Ovary (tissue), 3 donors: ENCODE measurements around the gene TPO.

Source experiments
- CTCF ChIP-seq, 3 donors: fragments of 450-650 bp in 2 of 3; fragments of 200-600 bp in 1 of 3; IDR thresholded peaks; one replicate each; pipeline versions ENCODE4 v1.5.1 to v1.8.0; 2016 to 2022; ENCODE audit warnings: antibody characterized with exemption in 3 of 3, mild to moderate bottlenecking in 1 of 3
- EP300 ChIP-seq: sonication (generic); formaldehyde crosslinking; IDR thresholded peaks from one replicate; pipeline ENCODE4 v1.6.1; 2017; ENCODE audit warnings: antibody characterized with exemption
- POLR2A ChIP-seq: fragments of 450-650 bp; IDR thresholded peaks from one replicate; pipeline ENCODE4 v1.6.1; 2017; ENCODE audit warnings: antibody characterized with exemption, mild to moderate bottlenecking, moderate library complexity
- donor health status: DM: no; HTN: no; CAD: no.

GRCh38 chr2:1572638-1573037, 159.4 kb downstream of the TPO start:
- TF ChIP-seq CTCF (IDR thresholded peaks at IDR 0.05) (no peak), POLR2A (no peak), EP300 (no peak)
